GM21717 (cell line): ENCODE measurements around the gene FMR1NB.

Source experiments
- ATAC-seq: cut with Tn5 transposase; IDR thresholded peaks from one replicate; pipeline ENCODE4 v1.9.1; 2021; ENCODE audit warnings: mild to moderate bottlenecking, moderate library complexity; ENCODE audit not compliant: unreplicated experiment

The FMR1NB gene

GRCh38 chrX:147981038-147981752 is at the start of gene FMR1NB:
Gene FMR1NB, plus strand, starts transcription at chrX:147981337. Its CDS starts 66 bp downstream, at chrX:147981403.
- ATAC-seq, result no peak

DNA sequence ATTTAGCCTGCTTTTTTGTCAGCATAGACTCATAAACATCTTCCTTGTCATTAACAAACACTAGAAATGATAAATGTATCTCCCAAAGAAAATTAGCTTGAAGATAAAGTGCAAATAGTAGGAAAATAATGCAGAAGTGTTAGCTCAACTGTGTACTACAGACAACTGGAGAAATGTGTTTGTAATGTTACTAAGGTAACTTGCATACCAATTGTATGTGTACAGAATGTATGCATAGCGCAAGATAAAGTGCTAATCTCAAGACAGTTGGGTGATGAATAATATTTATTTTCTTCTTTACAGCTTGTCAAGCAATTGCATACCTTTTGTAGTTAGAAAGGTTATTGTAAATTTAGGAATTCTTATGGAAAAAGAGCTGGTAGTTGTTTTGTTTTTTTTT is 47.3 kb upstream of the FMR1NB start:
- no peak for ATAC-seq

DNA sequence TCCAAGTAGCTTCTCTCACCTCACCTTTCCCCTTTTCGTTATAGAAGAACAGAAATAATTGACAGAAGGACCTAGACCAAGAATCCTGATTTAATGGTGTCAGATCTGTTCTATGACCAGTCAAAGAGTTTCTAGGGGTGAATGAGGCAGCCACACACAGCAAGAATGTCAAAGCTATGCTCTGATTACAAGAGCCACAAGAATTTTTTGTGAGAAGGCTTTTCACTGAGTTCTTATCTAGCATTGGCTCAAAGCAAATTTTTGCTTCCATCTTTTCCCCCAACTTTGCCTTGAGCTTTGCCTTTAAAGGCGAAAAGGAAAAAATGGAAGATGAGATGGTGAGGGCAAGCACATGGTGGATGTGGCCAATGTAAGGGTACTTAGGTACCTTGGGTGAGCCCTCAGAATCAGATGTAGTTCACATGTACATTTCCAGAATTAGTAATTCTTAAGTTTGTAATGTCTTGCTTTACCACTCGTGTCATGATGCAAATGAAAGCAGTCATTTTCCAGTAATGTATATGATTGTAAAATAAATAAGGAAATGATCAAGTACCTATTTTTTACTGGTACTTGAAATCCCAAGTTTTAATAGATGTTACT is 45.9 kb upstream of the FMR1NB start:
- no peak for ATAC-seq

- no peak for ATAC-seq
Observed at GRCh38 chrX:147945286-147945685, 35.9 kb upstream of the FMR1NB start.

GRCh38 chrX:147948531-147948930 is 32.6 kb upstream of the FMR1NB start:
- no peak for ATAC-seq

DNA sequence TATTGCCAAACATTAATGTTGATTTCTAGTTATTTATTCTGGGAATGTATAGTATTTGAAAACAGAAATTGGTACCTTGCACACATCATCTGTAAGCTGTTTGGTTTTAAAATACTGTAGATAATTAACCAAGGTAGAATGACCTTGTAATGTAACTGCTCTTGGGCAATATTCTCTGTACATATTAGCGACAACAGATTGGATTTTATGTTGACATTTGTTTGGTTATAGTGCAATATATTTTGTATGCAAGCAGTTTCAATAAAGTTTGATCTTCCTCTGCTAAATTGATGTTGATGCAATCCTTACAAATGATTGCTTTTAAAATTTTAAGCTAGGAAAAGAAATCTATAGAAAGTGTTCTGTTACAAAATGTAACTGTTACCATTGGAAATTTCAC is 30.8 kb upstream of the FMR1NB start:
- ATAC-seq, result no peak

GRCh38 chrX:147953976-147954375 is 27.2 kb upstream of the FMR1NB start:
- no peak for ATAC-seq

- no peak for ATAC-seq
Observed at GRCh38 chrX:147957291-147957690, 23.8 kb upstream of the FMR1NB start.

- no peak for ATAC-seq
Observed at GRCh38 chrX:147958291-147958690, 22.8 kb upstream of the FMR1NB start.

- no peak for ATAC-seq
Observed at GRCh38 chrX:147960722-147961121, 20.4 kb upstream of the FMR1NB start.

GRCh38 chrX:147962476-147962875 is 18.7 kb upstream of the FMR1NB start:
- ATAC-seq, result no peak

GRCh38 chrX:147978931-147979330 is 2.2 kb upstream of the FMR1NB start:
- no peak for ATAC-seq

DNA sequence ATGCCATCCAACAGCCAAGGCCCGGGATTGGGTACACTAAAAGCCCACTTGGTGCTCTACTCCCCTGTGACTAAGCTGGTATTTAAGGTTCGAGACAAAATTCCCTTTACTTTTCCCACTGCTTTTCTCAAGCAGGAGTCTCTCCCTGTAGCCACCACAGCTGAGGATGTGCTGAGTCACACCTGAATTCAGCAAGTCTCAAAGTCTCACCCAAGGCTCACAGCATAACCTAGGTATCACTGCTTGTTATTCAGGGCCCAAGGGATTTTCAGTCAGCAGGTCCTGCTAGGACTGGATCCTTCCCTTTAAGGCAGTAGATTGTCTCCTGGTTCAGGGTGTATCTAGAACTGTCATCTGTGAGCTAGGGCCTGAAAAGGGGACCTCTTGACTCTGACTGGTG is 39.2 kb downstream of the FMR1NB start:
- ATAC-seq, result no peak

GRCh38 chrX:148024425-148025148 is 43.5 kb downstream of the FMR1NB start:
- ATAC-seq, result peak; percentile 84

- no peak for ATAC-seq
Observed at GRCh38 chrX:148035380-148035779, 54.2 kb downstream of the FMR1NB start.

GRCh38 chrX:148037020-148037419 is 55.9 kb downstream of the FMR1NB start:
- ATAC-seq, result no peak

DNA sequence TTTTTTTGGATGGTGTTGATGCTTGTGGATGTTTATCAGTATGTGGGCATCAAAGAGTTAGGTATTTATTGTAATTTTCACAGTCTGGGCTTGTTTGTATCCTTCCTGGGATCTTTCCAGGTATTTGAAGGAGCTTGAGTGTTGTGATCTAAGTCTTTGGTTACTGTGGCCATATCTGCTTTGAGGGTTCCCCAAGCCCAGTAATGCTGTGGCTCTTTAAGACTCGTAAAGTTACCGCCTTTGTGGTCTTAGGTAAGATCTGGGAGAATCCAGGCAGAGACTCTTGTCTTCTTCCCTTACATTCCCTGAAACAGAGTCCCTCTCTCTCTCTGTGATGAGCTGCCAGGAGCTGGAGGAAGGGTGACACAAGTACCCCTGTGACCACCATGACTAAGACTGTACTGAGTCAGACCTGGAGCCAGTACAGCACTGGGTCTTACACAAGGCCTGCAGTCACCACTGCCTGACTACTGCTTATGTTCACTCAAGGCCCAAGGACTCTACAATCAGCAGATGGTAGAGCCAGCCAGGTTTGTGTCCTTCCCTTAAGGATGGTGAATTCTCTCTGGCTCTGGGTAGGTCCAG is 62.2 kb downstream of the FMR1NB start:
- ATAC-seq, result no peak

- no peak for ATAC-seq
Observed at GRCh38 chrX:148047200-148047599, 66.1 kb downstream of the FMR1NB start.

- no peak for ATAC-seq
Observed at GRCh38 chrX:148049441-148049840, 68.3 kb downstream of the FMR1NB start.

DNA sequence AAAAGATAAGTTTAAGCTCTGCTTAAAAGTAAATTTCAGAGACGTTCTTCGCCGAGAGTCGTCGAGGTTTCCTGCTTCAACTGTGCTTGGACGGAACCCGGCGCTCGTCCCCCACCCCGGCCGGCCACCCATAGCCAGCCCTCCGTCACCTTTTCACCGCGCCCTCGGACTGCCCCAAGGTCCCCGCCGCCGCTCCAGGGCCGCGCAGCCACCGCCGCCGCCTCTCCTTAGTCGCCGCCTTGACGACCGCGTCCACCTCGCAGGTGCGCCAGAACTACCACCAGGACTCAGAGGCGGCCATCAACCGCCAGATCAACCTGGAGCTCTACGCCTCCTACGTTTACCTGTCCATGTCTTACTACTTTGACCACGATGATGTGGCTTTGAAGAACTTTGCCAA is 70.8 kb downstream of the FMR1NB start:
- no peak for ATAC-seq

DNA sequence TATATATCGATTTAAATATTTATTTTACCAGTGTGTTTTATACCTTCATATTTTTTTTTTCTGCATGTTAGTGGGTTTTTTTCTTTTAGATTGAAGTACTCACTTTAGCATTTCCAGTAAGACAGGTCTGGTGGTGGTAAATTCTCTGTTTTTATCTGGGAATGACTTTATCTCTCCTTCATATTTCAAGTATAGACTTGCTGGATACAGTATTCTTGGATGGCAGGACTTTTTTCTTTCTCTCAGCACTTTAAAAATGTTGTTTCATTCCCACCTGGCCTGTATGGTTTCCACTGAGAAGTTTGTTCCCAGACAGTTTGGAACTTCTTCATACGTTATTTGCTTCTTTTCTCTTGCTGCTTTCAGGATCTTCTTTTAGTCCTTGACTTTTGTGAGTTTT is 86.1 kb downstream of the FMR1NB start:
- ATAC-seq, result no peak
